Right renal cortex interstitium (tissue), 3 donors: Measurements from ENCODE around the gene WFIKKN1. TPM values are rescaled to one million over a fixed set of nuclear protein-coding genes. Genes with fewer than 3 reads are reported as not detected.

Source experiments
- DNase-seq, 3 donors: peaks; one replicate each; pipeline ENCODE4 v3.0.0-alpha.2; 2013; ENCODE audit warnings: low read depth in 3 of 3, low spot score in 2 of 3
- polyA plus RNA-seq, 3 donors: library from polyadenylated mRNA; unstranded; fragments of 120-200 nt; gene quantifications; one replicate each; pipeline ENCODE4 v1.2.1, GENCODE V29; 2013; ENCODE audit not compliant: insufficient read length in 3 of 3

WFIKKN1 gene
- polyA plus RNA-seq, 3 donors = 0.82 to 1.2 (median 0.94) TPM

GRCh38 chr16:621526-622105 is 9.2 kb upstream of the WFIKKN1 start:
- DNase-seq = no peak

DNA sequence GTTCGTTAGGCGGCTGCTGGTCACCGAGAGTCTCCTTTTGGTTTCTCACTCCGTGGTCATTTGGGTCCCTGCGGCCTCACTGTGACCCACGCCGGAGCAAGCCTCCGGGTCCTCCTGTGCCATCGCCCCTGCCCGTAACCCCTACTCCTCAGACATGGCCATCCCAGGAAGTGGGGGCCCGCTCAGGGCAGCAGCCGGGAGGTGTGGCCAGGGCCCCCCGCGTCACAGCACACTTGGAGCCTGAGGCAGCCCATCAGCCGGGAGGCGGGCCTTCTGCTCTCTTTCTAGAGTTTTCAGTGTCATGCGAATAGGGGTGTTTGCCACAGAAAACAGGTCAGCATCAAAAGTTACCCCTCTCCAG is 7.9 kb upstream of the WFIKKN1 start:
- DNase-seq = no peak

GRCh38 chr16:624526-625070 is 6.2 kb upstream of the WFIKKN1 start:
- DNase-seq = no peak

- DNase-seq = no peak
Measured at GRCh38 chr16:625117-625976, 5.4 kb upstream of the WFIKKN1 start.

GRCh38 chr16:625977-626765 is 4.6 kb upstream of the WFIKKN1 start:
- DNase-seq = no peak

DNA sequence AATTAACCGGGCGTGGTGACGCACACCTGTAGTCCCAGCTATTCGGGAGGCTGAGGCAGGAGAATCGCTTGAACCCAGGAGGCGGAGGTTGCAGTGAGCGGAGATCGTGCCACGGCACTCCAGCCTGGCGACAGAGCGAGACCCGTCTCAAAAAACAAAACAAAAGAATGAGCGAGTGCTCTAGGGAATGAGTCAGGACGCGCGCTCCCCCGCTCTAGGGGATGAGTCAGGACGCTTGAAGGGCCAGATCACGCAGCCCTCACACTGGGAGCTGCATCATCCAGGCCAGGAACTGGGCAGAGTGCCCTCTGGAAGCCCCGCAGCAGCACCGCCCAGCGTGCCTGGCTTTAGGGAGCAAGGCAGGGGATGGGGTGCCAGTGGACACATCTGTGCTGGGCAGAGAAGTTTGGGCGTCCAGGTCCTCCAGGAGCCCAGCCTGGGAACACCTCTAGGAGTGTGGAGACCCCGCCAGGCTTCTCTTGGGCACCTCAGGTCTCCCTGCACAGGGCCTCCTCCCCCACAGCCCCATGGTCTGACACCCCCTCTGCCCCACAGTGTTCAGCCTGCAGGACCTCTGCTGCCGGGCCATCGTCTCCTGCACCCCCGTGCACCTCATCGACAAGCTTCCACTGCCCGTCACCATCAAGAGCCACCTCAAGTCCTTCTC is 3.9 kb upstream of the WFIKKN1 start:
- no peak for DNase-seq

DNA sequence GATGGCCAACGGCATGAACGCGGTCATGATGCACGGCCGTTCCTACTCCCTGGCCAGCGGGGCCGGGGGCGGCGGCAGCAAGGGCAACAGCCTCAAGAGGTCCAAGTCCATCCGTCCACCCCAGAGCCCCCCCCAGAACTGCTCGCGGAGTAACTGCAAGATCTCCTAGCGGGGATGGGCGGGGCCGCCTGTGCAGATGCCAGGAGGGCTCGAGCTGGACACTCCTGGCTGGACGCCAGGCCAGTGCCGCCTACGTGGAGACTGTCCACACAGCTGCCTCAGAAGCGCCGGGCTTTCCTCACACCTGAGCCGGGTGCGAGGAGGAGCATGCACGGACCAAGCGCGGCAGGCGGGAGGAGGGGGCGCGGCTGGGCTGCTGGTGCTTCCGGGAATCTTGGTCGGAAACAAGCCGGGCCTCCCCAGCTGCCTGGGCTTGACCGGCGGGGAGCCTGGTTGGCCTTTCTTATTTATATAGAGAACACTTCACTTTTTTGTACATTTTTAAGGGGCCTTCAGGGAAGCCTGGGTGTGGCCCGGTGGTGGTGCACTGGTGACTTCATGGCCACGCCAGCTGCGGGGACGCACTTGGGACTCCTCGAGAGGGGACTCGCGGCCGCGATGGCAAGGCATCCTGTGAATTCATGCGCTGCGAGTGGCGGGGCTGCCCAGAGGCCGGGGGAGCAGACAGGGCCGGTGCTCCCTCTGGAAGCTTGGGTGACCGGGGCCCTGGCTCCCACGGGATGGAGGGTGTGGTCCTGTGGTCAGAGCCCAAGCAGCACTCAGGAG is 3.1 kb upstream of the WFIKKN1 start:
- DNase-seq = no peak

GRCh38 chr16:628321-629061 is 2.3 kb upstream of the WFIKKN1 start:
- no peak for DNase-seq

GRCh38 chr16:629185-629832 is 1.5 kb upstream of the WFIKKN1 start:
- DNase-seq = no peak

GRCh38 chr16:629833-630248 is 944 bp upstream of the WFIKKN1 start:
- no peak for DNase-seq

DNA sequence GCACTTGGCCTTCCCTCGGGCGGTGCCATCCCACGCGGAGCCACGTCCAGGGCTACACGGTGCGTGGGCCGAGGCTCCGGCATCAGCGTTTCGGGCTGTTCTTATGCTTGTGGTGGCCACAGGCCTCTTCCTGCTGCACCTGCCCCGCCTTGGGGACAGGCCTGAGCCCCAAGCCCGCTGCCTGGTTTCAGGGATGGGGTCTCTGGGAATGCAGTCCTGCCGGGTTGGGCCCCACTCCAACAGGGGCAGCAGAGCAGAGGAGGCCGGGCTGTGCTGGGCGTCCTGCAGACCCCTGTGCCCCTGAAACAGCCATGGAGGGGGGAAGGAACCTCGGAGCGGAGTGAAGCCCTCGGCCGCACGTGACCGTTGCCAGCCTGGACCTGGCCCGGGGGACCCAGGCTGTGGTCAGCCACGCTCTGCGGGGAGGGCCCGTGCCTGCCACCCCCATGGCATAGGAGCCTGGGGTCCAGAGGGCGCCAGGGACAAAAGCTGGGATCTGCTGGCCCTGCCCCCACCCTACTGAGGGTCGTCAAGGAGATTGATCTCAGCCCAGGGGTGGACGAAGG is 453 bp upstream of the WFIKKN1 start:
- DNase-seq = no peak

DNA sequence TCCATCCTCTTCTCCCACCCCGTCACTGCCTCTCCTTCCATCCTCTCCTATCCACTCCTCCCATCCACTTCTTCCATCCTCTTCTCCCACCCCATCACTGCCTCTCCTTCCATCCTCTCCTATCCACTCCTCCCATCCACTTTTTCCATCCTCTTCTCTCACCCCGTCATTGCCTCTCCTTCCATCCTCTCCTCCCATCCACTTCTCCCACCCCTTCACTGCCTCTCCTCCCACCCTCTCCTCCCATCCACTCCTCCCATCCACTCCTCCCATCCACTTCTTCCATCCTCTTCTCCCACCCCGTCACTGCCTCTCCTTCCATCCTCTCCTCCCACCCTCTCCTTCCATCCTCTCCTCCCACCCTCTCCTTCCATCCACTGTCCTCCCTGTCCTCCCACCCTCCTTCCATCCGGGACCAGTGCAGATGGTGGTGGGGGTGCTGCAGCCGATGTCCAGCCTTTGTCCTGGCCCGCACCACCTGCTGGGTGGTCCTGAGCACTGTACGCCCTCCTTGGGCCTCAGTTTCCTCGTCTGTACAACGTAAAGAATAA is 1.1 kb downstream of the WFIKKN1 start:
- DNase-seq = no peak

GRCh38 chr16:632486-633335 is 1.9 kb downstream of the WFIKKN1 start:
- DNase-seq = no peak

DNA sequence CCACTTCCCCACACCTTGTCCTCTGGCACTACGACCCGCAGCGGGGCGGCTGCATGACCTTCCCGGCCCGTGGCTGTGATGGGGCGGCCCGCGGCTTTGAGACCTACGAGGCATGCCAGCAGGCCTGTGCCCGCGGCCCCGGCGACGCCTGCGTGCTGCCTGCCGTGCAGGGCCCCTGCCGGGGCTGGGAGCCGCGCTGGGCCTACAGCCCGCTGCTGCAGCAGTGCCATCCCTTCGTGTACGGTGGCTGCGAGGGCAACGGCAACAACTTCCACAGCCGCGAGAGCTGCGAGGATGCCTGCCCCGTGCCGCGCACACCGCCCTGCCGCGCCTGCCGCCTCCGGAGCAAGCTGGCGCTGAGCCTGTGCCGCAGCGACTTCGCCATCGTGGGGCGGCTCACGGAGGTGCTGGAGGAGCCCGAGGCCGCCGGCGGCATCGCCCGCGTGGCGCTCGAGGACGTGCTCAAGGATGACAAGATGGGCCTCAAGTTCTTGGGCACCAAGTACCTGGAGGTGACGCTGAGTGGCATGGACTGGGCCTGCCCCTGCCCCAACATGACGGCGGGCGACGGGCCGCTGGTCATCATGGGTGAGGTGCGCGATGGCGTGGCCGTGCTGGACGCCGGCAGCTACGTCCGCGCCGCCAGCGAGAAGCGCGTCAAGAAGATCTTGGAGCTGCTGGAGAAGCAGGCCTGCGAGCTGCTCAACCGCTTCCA is 2.7 kb downstream of the WFIKKN1 start:
- no peak for DNase-seq

DNA sequence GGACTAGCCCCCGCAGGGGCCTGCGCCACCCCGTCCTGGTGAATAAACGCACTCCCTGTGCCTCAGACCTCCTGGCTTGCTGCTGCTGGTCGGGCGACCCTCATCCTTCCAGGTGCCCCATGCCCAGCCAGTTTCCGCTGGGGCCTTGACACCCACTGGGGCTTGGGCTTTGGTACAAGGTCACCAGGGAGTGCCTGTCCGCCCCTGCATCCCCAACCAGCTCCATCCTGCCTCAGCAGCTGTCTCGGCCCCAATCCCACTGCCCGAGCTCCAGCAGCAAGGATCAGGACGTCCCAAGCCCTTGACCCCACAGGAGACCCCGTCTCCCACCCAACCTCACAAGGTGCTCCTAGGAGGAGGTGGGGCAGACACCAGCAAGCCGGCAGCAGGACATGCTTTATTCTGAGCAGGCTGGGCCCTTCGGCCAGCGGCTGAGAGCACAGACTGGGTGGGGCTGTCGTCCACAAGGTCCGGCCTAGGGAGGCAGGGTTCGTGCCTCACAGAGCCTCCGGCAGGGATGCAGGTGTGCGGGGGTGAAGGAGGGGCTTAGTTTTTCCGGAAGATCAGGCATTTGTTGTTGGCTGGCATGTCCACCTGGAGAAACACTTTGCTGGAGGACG is 3.4 kb downstream of the WFIKKN1 start:
- no peak for DNase-seq

DNA sequence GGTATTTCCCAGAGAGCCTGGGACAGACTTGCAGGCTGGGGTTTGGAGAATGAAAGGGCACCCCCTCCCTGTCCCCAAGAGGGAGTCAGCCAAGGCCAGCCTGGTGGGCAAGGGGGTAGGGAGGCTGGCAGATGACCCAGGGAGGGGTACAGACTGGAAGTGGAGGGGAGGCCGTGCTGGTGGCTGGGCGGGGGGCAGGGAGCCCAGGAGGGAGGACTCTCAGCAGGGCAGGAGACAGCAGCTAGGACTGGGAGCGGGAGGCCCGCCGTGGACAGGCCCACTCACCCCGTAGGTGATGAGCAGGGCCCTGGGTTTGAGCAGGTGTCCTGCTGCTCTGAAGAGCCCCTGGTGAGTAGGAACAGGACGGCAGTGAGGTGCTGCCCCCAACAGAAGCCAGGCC is 4.2 kb downstream of the WFIKKN1 start:
- DNase-seq = no peak
